Hematopoietic multipotent progenitor cell (in vitro differentiated cells): ENCODE data around the gene PPP1R13B. TPM values are rescaled to one million over a fixed set of nuclear protein-coding genes. Genes with fewer than 3 reads are reported as not detected.

ENCODE experiments used
- DNase-seq, 3 donors: peaks; one replicate each; pipeline ENCODE4 v3.0.0-alpha.2; 2011 to 2015; ENCODE audit warnings: low read depth in 2 of 3, low spot score in 2 of 3
- total RNA-seq: library from RNA; depleted of rRNA; stranded (reverse); fragments of >200 nt; gene quantifications from one replicate; pipeline ENCODE4 v1.2.3, GENCODE V29; 2012

The PPP1R13B gene
- total RNA-seq, 1 donor = 0.54 TPM

DNA sequence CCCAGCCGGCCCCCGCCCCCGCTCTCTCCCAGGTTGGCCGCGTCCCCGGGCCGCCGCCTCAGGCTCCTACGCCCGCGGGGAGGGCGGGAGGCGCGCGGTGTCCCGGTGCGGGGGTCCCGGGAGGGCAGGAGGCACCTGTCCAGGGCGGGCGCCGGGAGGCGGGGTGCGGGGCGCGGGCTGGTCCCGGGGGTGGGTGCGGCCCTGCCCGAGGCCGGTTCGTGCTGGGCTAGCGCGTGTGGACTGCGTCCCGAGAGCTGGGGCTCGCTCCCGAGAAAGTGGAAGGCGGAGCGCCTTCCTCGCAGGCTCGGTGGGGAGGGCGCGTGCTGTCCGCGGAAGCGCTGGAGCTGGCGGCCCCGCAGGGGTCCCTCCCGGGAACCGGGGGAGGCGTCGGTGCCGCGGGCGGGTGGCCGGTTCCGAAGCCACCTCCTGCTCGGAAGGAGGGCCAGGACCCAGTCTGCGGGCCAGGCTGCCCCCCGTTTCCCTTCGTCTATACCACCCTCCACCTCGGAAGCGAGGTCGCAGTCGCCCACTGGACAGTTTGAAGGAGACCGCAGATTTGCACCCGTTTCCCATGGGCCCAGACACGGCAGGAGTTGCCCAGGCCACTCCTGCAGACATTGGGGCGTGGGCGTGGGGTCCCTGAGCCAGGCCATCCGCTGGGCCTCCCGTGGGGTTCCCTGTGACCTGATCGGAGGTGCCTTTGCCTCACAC is 131.1 kb downstream of the PPP1R13B start:
- no peak for DNase-seq

DNA sequence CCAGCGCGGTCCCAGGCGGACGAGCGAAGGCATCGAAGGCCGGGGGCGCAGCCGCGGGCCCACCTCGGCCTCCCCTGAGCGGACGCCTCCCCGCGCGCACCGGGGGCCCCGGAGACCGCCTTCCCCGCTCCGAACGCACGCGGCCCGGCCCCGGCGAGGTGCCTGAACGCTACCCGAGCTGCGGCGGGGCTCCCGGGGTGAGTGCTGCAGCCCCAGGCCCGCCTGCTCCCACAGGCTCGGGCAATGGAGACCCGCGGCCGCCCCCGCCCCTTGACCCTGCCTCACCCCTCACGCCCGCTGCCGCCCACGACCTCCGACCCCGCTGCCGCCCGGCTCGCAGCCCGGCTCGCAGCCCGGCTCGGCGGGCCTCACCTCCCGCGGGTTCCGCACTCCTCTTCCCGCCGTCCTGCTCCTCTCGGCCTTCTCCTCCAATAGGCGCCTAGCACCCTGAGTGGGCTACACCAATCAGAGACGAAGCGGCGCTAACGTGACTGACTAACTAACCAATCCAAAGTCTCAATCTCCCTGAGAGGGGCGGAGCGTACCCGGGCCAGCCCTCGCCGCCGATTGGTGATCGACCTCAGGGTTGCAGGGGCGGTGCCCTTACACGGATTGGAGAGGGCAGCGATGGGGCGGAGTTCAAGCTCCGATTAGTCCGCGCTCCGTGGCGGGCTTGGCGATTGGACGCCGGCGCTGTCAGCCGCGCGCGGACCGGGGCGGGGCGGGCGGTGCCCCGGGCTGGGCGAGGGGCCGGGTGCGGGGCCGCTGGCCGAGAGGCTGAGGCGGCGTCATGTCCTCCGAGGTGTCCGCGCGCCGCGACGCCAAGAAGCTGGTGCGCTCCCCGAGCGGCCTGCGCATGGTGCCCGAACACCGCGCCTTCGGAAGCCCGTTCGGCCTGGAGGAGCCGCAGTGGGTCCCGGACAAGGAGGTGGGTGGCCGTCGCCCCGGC is 132.0 kb downstream of the PPP1R13B start, which contains the start of the genes XRCC3 and ZFYVE21:
TSS of gene XRCC3 (minus strand) at position 400 of the 949 bp plus-strand sequence. CDS start 4,364 bp downstream, outside the sequence.
TSS of gene ZFYVE21 (plus strand) at position 759 of the 949 bp plus-strand sequence. CDS start at position 791, 32 bp downstream.
- peak; percentile 93 to 100 (median 99) for DNase-seq

DNA sequence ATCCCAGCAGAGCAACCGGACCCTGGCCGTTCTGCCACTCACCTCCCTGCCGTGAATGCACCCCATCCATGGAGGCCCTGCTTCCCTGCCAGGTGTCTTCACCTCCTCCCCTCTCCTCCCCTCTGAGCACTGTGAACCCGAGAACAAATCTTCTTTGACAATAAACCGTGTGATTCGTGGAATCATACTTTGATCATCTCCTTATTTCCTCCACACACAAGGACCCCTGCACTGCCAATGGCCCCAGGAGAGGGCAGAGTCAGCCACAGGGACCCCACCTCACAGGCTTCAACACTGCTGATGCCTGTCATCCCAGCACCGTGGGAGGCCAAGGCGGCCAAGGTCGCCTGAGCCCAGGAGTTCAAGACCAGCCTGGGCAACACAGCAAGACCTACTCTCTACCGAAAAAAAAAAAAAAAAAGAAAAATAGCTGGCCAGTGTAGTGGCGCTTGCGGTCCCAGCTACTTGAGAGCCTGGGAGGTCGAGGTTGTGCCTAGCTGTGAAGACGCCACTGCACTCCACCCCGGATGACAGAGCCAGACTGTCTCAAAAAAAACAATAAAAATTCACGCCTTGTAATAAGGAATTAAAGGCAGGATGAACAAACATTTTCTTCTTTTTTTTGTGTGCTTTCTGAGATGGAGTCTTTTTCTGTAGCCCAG is 133.2 kb downstream of the PPP1R13B start:
- DNase-seq = no peak

DNA sequence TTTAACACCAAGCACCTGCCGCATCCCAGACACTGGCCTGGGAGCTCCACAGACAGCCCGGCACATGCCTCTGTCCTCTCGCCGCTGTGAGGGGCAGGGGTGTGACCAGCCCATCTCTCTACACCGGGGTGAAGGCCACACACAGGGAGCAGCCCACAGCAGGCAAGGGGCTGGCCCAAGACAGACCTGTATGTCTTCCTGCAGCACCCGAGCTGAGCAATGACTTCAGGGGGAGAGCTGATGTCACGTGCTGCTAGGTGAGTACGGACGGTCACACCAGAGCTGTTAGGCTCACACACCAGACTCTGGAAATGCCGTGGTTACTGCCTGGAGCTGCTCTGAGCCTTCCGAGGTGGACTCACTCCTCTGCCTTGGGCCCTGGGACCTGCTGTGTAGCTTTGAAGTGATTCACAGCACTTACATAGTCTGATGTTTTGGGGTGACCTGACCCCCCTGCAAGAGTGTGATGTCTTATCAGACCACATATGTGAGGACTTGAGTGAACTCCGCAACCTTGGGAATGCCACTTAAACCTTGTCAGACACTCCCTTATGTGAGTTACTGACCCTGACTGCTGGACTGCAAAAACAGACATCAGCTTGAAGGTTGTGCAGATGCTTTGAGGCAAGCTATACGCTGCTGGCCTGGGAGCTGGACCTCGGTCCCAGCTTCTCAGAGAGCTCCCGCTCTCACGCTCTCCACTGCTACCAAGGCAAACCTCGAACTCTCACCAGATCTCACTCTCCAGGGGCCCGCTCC is 133.9 kb downstream of the PPP1R13B start:
- no peak for DNase-seq

DNA sequence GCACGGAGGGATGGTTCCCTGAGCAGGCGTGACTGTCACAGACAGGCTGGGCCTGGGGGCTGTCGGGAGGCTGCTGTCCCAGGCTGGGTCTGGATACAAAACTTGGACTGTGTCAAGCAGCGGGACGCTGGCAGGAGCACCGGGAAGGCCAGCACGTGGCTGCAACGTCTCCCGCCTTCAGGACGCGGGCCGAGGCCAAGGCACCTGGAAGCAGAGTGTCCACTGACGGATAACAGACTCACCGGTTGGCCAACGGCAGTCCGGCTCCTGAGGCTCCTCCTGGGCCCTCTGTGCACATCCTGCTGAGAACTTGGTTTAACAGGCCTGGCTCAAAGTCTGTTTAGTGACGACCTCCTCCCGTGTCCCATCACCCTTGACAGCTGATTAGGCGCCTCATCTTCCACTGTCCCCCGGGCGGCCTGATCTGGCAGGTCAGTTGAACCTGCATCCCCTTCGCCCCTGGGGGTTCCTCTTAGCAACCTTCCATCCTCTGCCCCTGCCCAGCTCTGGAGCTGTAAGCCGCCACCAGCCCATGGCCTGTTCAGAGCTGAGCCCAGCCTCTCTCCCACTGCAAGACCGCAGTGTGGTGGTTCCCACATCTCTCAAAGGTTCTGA is 134.6 kb downstream of the PPP1R13B start:
- no peak for DNase-seq

DNA sequence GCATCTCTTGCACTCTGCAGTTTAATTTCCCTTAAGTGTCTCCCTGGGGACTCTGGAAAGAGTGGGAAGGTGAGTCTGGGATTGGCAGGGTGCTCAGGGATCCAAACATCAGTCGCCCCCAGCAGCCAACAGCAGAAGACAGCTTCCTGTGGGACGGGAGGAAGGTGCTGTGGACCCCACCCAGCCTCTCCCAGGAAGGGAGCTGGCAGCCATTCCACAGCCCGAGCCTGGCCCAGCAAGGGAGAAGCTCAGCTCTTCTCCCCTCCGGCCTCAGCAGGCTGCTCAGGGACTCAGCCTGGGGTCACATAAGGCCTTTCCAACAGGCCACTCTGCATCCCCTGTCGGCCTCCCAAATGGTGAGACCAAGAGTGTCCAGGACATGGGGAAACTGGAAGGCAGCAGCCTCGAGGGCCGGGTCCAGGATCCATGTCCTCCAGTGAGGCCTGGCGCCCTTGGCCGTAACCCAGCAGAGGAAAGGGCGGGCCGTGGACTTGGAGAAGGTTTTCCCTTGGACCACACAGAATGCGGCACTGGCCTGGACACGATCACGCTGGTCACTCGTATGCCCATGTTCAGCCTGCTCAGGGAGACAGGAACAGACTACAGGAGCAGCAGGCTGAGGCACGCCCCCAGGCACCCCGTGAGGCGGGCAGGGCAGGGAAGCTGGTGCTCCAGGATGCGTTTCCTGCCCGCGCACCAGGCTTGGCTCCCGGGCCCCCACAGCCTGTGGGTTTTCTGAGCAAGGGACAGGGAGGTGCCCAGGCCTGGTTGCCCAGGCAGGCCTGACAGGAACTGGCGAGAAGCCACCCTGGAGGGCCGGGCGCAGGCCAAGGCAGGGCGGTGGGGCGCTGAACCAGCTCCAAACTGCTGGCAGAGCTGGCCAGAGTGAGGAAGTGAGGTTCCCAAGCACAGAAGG is 135.6 kb downstream of the PPP1R13B start:
- no peak for DNase-seq

DNA sequence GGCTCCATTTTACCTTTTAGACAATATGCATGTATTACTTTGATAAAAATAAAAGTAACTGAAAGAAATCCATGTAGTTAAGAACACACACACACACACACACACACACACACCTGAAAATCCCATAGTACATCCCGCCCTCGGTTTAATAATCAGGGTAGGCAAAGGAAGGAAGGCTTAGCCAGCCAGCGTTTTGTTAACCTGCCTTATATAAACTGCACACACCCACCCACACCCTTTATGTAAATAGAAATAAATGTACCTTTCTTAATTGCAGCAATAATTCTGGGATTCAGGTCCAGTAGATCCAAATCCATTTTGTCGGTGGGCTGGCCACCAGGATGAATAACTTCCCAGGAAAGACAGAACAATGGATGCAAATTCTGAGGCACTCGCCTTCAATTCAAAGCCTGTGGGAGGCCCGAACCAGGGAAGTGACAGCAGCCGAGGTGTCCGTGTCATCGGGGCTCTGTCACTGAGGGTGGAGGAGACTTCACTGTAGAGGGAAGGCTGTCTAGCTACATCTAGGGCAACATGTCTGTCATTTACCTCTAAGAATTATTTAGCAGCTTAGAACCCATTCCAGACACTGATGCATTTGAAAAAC is 136.5 kb downstream of the PPP1R13B start:
- no peak for DNase-seq

DNA sequence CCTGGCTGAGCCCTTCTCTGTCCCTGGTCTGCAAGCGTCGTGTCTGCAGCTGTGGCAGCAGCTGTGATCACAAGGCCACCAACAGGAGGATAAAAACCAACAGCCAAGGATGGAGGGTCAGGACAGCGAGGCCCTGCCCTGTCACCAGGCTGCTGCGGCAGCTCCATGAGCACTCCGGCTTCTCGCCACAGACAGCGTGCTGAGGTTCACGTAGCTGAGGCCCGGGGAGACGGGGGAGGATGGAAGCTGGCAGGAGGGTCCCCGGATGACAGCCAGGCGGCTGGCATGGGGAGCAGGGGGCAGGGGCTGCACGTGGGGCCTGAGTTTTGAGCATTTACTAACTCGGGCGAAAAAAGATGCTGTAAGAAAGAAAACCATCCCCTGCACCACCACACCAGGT is 137.6 kb downstream of the PPP1R13B start:
- no peak for DNase-seq

DNA sequence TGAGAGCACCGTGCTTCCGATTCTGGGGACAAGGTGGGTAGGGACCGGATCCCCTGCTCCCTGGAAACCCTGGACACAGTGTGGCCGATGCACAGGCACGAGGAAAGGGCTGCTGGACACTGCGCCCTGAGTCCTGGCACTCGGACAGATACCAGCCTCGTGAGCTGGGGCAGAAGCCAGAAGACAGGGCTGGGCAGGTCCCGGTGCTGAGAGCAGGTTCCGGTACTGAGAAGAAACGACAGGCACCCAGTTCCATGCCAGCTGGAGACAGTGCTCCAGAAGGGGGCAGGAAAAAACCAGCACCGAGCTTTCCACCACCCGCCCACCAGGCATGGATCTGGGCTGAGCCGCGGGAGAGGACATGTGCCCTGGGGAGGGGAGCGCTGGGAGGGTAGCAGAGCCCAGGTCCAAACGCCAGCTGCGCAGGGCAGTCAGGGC is 138.6 kb downstream of the PPP1R13B start:
- no peak for DNase-seq

DNA sequence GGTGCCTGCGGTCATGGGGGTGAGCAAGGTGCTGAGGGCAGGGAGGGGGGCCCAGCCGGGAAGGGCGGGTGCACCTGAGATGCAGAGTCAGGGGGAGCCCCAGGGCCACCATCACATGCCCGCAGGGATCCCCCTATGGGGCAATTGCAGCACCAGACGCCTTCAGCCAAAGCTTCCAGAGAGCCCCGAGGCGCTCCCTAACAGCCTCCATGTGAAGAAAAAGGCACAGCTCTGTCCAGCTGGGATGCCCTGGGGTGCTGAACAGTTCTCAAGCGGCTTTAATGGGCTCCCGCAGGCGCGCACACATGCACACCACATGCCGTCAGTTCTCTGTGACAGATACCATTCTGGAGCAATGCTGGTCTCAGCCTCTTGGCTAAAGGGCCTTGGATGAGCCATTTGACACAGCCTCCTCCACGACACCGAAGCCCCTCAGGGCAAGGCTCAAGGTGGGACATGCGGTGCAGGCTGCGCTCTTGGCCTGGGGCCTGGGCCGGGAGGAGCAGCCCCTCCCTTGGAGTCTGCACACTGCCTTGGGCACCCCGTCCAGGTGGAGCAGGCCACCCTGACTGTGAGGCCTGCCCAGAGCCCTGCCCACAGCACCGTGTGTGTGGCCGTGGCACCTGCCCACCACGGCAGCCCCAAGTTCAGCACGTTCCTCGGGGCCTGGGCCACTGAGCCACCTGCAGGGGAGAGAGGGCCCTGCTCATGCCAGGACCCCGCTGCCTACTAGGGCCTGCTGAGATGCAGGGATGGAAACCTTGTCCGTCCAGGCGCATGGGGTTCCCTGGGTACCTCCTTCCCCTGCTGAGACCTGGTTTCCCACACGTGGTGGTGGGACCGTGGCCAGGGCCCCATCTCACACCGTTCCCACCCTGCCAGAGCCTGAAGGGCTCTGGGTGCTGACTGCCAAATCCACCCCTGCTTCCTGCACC is 139.8 kb downstream of the PPP1R13B start:
- DNase-seq = no peak

DNA sequence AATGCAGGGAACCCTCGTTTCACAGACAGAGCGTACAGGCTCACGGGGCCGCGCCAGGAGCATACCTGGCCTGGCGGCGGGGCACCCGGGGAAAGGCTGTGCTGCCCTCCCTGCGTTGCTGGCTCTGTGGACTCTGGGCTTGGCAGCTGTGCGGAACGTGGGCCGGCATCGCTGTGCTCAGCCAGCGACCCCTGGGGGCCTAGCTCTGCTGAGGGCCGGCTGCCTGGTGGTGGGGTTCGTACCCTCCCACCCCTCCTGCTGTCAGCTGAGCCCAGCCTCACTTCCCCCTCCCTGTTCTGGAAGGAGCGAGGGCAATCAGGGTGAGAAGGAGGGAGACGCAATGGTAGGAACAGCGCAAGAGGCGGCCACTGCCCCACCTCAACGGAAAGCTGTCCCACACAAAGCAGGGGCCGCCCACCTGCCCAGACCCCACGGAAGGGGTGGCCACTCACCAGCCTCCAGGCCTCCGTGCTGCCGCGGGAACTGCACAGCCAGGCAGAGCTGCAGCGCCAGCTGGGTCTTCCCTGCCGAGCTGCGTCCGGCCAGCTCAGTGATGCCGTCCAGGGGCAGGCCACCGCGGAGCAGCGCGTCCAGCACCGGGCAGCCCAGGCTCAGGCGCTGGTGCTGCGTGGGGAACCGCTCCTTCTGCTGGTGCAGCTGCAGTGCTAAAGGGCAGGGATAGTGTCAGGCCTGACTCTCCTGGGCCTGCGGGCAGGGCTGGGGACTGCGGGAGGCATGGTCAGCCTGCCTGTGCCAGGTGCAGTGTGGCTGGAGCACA is 140.6 kb downstream of the PPP1R13B start:
- DNase-seq = no peak

DNA sequence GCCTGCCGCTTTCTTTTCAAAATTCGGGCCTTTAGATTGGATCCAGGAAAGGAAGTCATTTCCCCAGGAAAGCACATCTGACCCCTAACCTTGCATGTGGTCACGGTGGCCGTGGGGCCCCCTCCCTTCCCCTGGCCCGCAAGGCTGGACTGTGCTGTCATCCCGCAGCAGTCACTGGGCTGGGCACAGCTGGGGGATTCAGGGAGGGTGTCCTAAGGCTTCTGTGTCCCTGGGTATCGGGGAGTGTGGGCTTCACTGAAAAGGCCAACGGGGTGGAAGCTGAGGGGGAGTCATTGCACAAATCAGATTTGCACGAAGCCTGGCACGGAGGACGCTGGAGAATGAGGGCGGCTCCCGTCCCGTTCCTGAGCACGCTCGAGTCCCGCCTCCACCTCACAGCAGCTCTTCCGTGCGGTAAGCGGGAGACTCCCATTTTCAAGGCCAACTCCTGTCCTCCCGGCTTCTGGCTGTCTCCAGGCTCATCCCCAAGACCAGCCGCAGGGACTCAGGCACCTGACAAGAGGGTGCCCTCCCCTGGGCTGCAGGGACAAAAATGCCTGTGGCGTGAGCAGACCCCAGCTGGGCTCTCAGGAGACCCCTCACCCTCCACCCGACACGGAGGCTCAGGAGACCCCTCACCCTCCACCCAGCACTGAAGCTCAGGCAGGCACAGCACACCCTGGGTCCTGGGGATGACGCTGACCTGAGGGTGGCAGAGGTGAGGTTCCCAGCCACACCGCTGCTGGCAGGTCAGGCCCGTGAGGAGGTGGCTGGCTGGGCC is 141.7 kb downstream of the PPP1R13B start:
- DNase-seq = no peak

DNA sequence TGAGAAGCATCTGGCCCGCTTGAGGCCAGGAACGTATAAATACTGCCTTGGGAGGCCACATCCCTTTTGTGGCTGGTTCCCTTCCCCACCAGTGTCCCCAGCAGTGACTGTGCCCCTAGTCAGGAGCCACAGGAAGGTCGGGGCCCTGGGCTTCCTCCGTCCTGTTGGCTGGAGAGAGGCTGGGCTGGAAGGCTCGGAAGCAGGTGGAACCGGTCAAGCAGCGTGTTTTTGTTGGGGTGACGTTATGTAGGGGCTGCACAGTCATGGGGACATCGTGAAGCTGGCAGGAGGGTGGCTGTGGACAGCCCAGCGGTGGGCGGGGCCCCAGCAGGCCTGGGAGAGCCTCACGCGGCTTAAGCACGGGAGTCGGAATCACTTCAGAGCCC is 142.3 kb downstream of the PPP1R13B start:
- DNase-seq = peak in 2 of 3 donors; percentile 62 to 70

DNA sequence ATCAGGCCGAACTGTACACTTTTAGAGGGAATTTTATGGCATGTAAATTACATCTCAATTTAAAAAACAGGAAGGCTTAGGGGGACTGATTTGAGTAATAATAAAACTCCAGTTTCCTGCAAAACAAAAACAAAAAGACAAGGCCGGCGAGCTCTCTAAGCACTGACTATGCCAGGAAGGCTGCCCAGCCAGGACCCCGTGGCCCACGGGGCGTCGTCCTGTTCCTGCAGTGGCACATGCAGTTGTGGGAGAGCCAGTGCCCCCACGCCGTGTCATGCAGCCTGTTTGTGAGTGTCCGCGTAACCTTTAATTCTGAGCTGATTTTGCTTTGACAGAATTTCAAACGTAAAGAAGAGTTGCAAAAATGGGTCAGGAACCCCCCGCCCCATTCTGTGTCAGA is 142.7 kb downstream of the PPP1R13B start:
- no peak for DNase-seq
